ENCODE measurements around the gene COL19A1.

COL19A1 gene

DNA sequence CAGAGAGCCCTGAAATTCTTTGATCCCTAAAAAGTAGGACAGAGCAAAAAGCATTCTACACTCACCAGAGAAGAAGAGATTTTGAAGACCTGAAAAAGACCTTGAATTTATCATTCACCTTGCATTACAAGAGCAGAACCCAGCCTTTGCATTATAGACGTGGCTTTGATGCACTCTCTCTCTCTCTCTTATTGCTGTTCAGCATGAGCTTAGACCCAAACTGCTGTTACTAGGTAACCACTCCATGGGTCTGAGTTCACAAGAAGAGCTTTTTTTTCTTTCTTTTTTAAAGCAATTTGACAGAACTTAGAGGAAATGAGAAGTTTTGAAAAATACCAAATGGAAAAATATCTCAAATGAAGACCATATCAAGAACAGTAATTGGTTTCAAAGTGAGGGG lies 392.1 kb downstream of the COL19A1 start:
- DNase-seq = no peak
- intact Hi-C loops (cut with DNase I) = no loop called here

Measured in posterior cingulate gyrus (tissue), 11 donors.